HG03159 (cell line): ENCODE results near the gene NQO2.
"Not testable (repeated sequence)": the region's sequence is repeated elsewhere in the genome, so short reads cannot be mapped to it uniquely, and the experiment has no call there.

ENCODE experiments used
- ATAC-seq: cut with Tn5 transposase; IDR thresholded peaks from one replicate; pipeline ENCODE4 v1.9.1; 2021; ENCODE audit warnings: mild to moderate bottlenecking, moderate library complexity; ENCODE audit not compliant: unreplicated experiment

NQO2 gene

GRCh38 chr6:3036861-3037637, 37.4 kb downstream of the NQO2 start:
- ATAC-seq: no peak

GRCh38 chr6:3037638-3038365, 38.1 kb downstream of the NQO2 start:
- ATAC-seq: no peak

GRCh38 chr6:3039384-3039783, 39.7 kb downstream of the NQO2 start:
- no peak for ATAC-seq

- no peak for ATAC-seq
Observed at GRCh38 chr6:3041147-3041546, 41.5 kb downstream of the NQO2 start.

- no peak for ATAC-seq
Observed at GRCh38 chr6:3041606-3042005, 41.9 kb downstream of the NQO2 start.

DNA sequence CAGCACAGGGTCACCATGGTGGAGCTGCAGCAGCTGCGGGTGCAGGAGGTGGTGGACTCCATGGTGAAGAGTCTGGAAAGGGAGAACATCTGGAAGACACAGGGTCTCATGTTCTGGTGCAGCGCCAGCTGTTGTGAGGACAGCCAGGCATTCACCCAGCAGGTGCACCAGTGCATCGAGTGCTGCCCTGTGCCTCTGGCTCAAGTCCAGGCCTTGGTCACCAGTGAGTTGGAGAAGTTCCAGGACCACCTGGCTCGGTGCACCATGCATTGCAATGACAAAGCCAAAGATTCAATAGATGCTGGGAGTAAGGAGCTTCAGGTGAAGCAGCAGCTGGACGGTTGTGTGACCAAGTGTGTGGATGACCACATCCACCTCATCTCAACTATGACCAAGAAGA, 45.7 kb downstream of the NQO2 start:
- ATAC-seq: no peak

- ATAC-seq: no peak
Observed at GRCh38 chr6:3045777-3046176, 46.1 kb downstream of the NQO2 start.

DNA sequence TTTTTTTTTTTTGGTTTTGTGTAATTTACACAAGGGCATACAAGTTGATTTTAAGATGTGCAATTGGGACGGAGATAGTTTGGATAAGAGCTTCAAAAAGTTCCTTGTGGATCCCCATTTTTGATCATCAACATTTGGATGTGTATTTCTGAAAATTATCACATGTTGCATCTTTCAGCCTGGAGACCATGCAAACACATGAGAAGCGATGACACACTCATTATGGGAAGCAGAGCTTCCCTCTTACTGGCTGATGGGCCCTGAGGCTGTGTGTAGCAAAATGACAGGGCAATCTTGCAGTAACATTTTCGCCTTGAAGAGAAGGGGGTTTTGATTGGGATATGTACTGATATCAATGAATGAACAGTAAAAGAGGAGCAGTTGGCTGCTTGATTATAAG, 46.6 kb downstream of the NQO2 start:
- no peak for ATAC-seq

DNA sequence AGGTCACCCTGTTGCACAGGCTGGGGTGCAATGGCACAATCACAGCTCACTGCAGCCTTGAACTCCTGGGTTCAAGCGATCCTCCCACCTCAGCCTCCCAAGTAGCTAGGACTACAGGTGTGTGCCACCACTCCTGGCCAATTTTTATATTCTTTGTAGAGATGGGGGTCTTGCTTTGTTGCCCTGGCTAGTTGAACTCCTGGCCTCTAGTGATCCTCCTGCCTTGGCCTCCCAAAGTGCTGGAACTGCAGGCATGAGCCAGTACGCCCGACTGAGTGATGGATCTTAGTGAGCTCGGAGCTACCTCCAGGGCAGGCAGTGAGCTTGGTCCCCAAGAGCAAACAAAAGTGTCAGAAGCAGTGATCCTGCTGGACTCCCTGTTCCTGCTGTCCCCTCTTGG, 48.3 kb downstream of the NQO2 start:
- ATAC-seq: not testable (repeated sequence)

GRCh38 chr6:3052481-3053230, 53.0 kb downstream of the NQO2 start:
- no peak for ATAC-seq

GRCh38 chr6:3053231-3053508, 53.5 kb downstream of the NQO2 start:
- ATAC-seq: no peak

- ATAC-seq: not testable (repeated sequence)
Observed at GRCh38 chr6:3054229-3055157, 54.8 kb downstream of the NQO2 start.

DNA sequence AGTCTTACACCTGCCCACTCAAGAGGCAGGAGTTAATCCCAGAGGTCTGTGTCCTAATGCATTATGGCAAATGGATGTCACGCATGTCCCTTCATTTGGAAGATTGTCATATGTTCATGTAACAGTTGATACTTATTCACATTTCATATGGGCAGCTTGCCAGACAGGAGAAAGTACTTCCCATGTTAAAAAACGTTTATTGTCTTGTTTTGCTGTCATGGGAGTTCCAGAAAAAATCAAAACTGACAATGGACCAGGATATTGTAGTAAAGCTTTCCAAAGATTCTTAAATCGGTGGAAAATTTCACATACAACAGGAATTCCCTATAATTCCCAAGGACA, 55.4 kb downstream of the NQO2 start:
- not testable (repeated sequence) for ATAC-seq

GRCh38 chr6:3057063-3057770, 57.5 kb downstream of the NQO2 start:
- no peak for ATAC-seq

DNA sequence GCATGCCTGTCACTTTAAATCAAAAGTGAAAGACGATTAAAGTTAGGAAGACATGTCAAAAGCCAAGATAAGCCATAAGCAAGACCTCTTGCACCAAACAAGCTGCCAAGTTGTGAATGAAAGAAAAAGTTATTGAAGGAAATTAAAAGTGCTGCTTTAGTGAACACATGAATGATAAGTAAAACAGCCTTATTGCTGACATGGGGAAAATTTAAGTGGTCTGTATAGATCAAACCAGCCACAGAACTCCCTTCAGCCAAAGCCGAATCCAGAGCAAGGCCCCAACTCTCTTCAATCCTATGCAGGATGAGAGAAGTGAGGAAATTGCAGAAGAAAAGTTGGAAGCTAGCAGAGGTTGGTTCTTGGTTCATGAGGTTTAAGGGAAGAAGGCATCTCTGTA, 59.3 kb downstream of the NQO2 start:
- ATAC-seq: no peak

- not testable (repeated sequence) for ATAC-seq
Observed at GRCh38 chr6:3060092-3060491, 60.4 kb downstream of the NQO2 start.

DNA sequence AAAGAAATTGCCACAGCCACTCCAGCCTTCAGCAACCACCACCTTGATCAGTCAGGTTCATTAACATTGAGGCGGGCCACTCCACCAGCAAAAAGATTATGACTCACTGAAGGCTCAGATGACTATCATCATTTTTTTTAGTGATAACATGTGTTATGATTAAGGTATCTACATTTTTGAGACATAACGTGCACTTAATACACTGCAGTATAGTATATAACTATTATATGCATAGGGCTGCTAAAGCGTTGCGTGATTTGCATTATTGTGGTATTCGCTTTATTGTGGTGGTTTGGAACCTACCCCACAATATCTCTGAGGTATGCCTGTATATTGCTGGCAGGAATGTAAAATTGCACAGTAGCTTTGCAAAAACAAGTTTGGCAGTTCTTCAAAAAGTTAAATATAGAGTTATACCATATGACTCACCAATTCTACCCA, 61.8 kb downstream of the NQO2 start:
- no peak for ATAC-seq

- not testable (repeated sequence) for ATAC-seq
Observed at GRCh38 chr6:3063340-3063732, 63.6 kb downstream of the NQO2 start.

GRCh38 chr6:3063733-3064700, 64.3 kb downstream of the NQO2 start:
- ATAC-seq: no peak
